ENCODE data around the gene HIPK2.

The HIPK2 gene

GRCh38 chr7:139571190-139571589 is 206.6 kb downstream of the HIPK2 start:
- Histone ChIP-seq H2AFZ (ENCODE audit: low read depth, low read length) (no peak overlapping the region), H3K36me3 (ENCODE audit: insufficient read depth, low read length) (peaks cover 51% of the 10 kb centered on the region), H3K4me1 (ENCODE audit: insufficient read depth, low read length) (no peaks in the 10 kb centered on the region), H3K9me3 (ENCODE audit: low read length) (no peaks in the 10 kb centered on the region), H3K27me3 (ENCODE audit: insufficient read depth, low read length) (no peaks in the 10 kb centered on the region), H3K4me3 (ENCODE audit: low read length) (no peak overlapping the region)

- no peaks in the 10 kb centered on the region for H3K4me1 ChIP-seq (ENCODE audit: insufficient read depth, low read length)
- H3K4me3 ChIP-seq (ENCODE audit: low read length): no peak overlapping the region
- H3K27me3 ChIP-seq (ENCODE audit: insufficient read depth, low read length): no peaks in the 10 kb centered on the region
- H3K36me3 ChIP-seq (ENCODE audit: insufficient read depth, low read length): peaks cover 46% of the 10 kb centered on the region
- H3K9me3 ChIP-seq (ENCODE audit: low read length): no peaks in the 10 kb centered on the region
- H2AFZ ChIP-seq (ENCODE audit: low read depth, low read length): no peak overlapping the region
Measured at GRCh38 chr7:139570626-139571025, 207.2 kb downstream of the HIPK2 start.

- Histone ChIP-seq H2AFZ (ENCODE audit: low read depth, low read length) (no peak overlapping the region), H3K36me3 (ENCODE audit: insufficient read depth, low read length) (peaks cover 45% of the 10 kb centered on the region), H3K9me3 (ENCODE audit: low read length) (no peaks in the 10 kb centered on the region), H3K4me3 (ENCODE audit: low read length) (no peak overlapping the region), H3K4me1 (ENCODE audit: insufficient read depth, low read length) (no peaks in the 10 kb centered on the region), H3K27me3 (ENCODE audit: insufficient read depth, low read length) (no peaks in the 10 kb centered on the region)
Measured at GRCh38 chr7:139570119-139570518, 207.7 kb downstream of the HIPK2 start.

GRCh38 chr7:139568813-139569490 is 208.8 kb downstream of the HIPK2 start:
- no peak overlapping the region for H3K4me3 ChIP-seq (ENCODE audit: low read length)
- H3K4me1 ChIP-seq (ENCODE audit: insufficient read depth, low read length): no peaks in the 10 kb centered on the region
- peaks cover 38% of the 10 kb centered on the region for H3K36me3 ChIP-seq (ENCODE audit: insufficient read depth, low read length)
- H3K27me3 ChIP-seq (ENCODE audit: insufficient read depth, low read length): no peaks in the 10 kb centered on the region
- no peak overlapping the region for H2AFZ ChIP-seq (ENCODE audit: low read depth, low read length)
- no peaks in the 10 kb centered on the region for H3K9me3 ChIP-seq (ENCODE audit: low read length)

- H3K36me3 ChIP-seq (ENCODE audit: insufficient read depth, low read length): peaks cover 32% of the 10 kb centered on the region
- no peaks in the 10 kb centered on the region for H3K4me1 ChIP-seq (ENCODE audit: insufficient read depth, low read length)
Measured at GRCh38 chr7:139568346-139568675, 209.5 kb downstream of the HIPK2 start.

GRCh38 chr7:139567647-139568345 is 210.0 kb downstream of the HIPK2 start:
- Histone ChIP-seq H3K9me3 (ENCODE audit: low read length) (no peaks in the 10 kb centered on the region), H3K4me3 (ENCODE audit: low read length) (no peak overlapping the region), H3K27me3 (ENCODE audit: insufficient read depth, low read length) (no peaks in the 10 kb centered on the region), H2AFZ (ENCODE audit: low read depth, low read length) (no peak overlapping the region), H3K4me1 (ENCODE audit: insufficient read depth, low read length) (no peaks in the 10 kb centered on the region), H3K36me3 (ENCODE audit: insufficient read depth, low read length) (peaks cover 27% of the 10 kb centered on the region)

More at GRCh38 chr7:139568346-139568675, 209.5 kb downstream of the HIPK2 start:
- H3K27me3 ChIP-seq (ENCODE audit: insufficient read depth, low read length): no peaks in the 10 kb centered on the region
- H2AFZ ChIP-seq (ENCODE audit: low read depth, low read length): no peak overlapping the region
- no peaks in the 10 kb centered on the region for H3K9me3 ChIP-seq (ENCODE audit: low read length)
- H3K4me3 ChIP-seq (ENCODE audit: low read length): no peak overlapping the region

- Histone ChIP-seq H3K9me3 (ENCODE audit: low read length) (no peaks in the 10 kb centered on the region), H3K27me3 (ENCODE audit: insufficient read depth, low read length) (no peaks in the 10 kb centered on the region), H2AFZ (ENCODE audit: low read depth, low read length) (no peak overlapping the region), H3K4me3 (ENCODE audit: low read length) (no peak overlapping the region), H3K4me1 (ENCODE audit: insufficient read depth, low read length) (no peaks in the 10 kb centered on the region), H3K36me3 (ENCODE audit: insufficient read depth, low read length) (peaks cover 25% of the 10 kb centered on the region)
Measured at GRCh38 chr7:139566736-139567646, 210.8 kb downstream of the HIPK2 start.

GRCh38 chr7:139566075-139566474 is 211.7 kb downstream of the HIPK2 start:
- Histone ChIP-seq H2AFZ (ENCODE audit: low read depth, low read length) (no peak overlapping the region), H3K4me3 (ENCODE audit: low read length) (no peak overlapping the region), H3K9me3 (ENCODE audit: low read length) (no peaks in the 10 kb centered on the region), H3K36me3 (ENCODE audit: insufficient read depth, low read length) (peaks cover 19% of the 10 kb centered on the region), H3K4me1 (ENCODE audit: insufficient read depth, low read length) (no peaks in the 10 kb centered on the region), H3K27me3 (ENCODE audit: insufficient read depth, low read length) (no peaks in the 10 kb centered on the region)

- Histone ChIP-seq H3K27me3 (ENCODE audit: insufficient read depth, low read length) (no peaks in the 10 kb centered on the region), H2AFZ (ENCODE audit: low read depth, low read length) (no peak overlapping the region), H3K4me1 (ENCODE audit: insufficient read depth, low read length) (no peaks in the 10 kb centered on the region)
Measured at GRCh38 chr7:139563856-139564255, 213.9 kb downstream of the HIPK2 start.

GRCh38 chr7:139562961-139563565 is 214.7 kb downstream of the HIPK2 start:
- Histone ChIP-seq H3K36me3 (ENCODE audit: insufficient read depth, low read length) (peaks cover 8% of the 10 kb centered on the region), H3K4me1 (ENCODE audit: insufficient read depth, low read length) (no peaks in the 10 kb centered on the region), H3K4me3 (ENCODE audit: low read length) (no peak overlapping the region), H3K27me3 (ENCODE audit: insufficient read depth, low read length) (no peaks in the 10 kb centered on the region), H2AFZ (ENCODE audit: low read depth, low read length) (no peak overlapping the region), H3K9me3 (ENCODE audit: low read length) (no peaks in the 10 kb centered on the region)

More at GRCh38 chr7:139563856-139564255, 213.9 kb downstream of the HIPK2 start:
- Histone ChIP-seq H3K9me3 (ENCODE audit: low read length) (no peaks in the 10 kb centered on the region), H3K4me3 (ENCODE audit: low read length) (no peak overlapping the region), H3K36me3 (ENCODE audit: insufficient read depth, low read length) (peaks cover 12% of the 10 kb centered on the region)

GRCh38 chr7:139562491-139562890 is 215.3 kb downstream of the HIPK2 start:
- Histone ChIP-seq H3K4me1 (ENCODE audit: insufficient read depth, low read length) (no peaks in the 10 kb centered on the region), H3K9me3 (ENCODE audit: low read length) (no peaks in the 10 kb centered on the region), H3K36me3 (ENCODE audit: insufficient read depth, low read length) (peaks cover 6% of the 10 kb centered on the region), H2AFZ (ENCODE audit: low read depth, low read length) (no peak overlapping the region), H3K27me3 (ENCODE audit: insufficient read depth, low read length) (no peaks in the 10 kb centered on the region), H3K4me3 (ENCODE audit: low read length) (no peak overlapping the region)

GRCh38 chr7:139560678-139561077 is 217.1 kb downstream of the HIPK2 start:
- Histone ChIP-seq H3K4me3 (ENCODE audit: low read length) (no peak overlapping the region), H3K27me3 (ENCODE audit: insufficient read depth, low read length) (no peaks in the 10 kb centered on the region), H2AFZ (ENCODE audit: low read depth, low read length) (no peak overlapping the region), H3K4me1 (ENCODE audit: insufficient read depth, low read length) (no peaks in the 10 kb centered on the region), H3K36me3 (ENCODE audit: insufficient read depth, low read length) (peaks cover 3% of the 10 kb centered on the region), H3K9me3 (ENCODE audit: low read length) (no peaks in the 10 kb centered on the region)

- no peak overlapping the region for H2AFZ ChIP-seq (ENCODE audit: low read depth, low read length)
- no peak overlapping the region for H3K4me3 ChIP-seq (ENCODE audit: low read length)
- peaks cover 3% of the 10 kb centered on the region for H3K36me3 ChIP-seq (ENCODE audit: insufficient read depth, low read length)
- H3K9me3 ChIP-seq (ENCODE audit: low read length): no peaks in the 10 kb centered on the region
- no peaks in the 10 kb centered on the region for H3K4me1 ChIP-seq (ENCODE audit: insufficient read depth, low read length)
- no peaks in the 10 kb centered on the region for H3K27me3 ChIP-seq (ENCODE audit: insufficient read depth, low read length)
Measured at GRCh38 chr7:139560199-139560598, 217.6 kb downstream of the HIPK2 start.
